HG03097 (cell line): ENCODE measurements around the gene SENP5.

ENCODE experiments used
- ATAC-seq: cut with Tn5 transposase; IDR thresholded peaks from one replicate; pipeline ENCODE4 v1.9.1; 2021; ENCODE audit not compliant: unreplicated experiment, low FRiP score

Gene SENP5

DNA sequence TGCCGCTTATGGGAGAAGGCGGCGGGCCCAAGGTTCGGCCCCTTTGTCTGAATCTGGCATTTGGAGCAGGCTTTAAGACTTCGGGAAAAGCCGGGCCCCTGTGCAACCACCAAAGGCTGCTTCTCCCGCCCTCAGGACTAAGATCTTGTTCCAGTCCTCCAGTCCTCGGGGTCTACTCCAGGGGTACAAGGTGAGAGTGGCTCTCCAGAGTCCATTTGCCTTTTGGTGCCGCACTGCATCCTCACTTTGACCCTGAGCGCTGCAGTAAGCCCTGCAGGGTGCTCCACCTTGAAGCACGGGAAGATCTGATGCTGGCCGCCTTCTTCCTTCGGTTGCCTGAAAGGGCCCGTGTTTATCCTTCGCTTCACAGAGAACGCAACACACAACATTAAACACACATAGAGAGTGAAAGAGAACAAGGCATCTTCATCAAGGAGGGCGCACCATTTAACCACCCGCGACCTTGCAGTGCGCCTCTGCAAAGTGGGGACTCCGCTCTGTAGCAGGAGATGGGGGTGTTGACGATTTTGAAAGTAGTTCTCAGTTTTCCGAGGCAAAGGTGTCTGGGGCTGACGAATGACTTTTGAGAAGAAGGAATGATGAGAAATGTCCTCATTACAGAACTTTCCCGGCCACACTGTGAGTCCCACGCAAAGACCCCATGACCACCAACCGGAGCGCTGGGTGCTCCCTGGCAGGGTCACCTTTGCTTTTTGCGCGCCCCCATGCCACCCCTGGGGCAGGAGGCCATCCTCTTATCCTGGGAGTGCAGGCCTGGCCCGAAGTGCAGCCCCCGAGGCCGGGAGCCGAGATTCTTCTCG is 99.9 kb downstream of the SENP5 start:
- ATAC-seq: no peak

DNA sequence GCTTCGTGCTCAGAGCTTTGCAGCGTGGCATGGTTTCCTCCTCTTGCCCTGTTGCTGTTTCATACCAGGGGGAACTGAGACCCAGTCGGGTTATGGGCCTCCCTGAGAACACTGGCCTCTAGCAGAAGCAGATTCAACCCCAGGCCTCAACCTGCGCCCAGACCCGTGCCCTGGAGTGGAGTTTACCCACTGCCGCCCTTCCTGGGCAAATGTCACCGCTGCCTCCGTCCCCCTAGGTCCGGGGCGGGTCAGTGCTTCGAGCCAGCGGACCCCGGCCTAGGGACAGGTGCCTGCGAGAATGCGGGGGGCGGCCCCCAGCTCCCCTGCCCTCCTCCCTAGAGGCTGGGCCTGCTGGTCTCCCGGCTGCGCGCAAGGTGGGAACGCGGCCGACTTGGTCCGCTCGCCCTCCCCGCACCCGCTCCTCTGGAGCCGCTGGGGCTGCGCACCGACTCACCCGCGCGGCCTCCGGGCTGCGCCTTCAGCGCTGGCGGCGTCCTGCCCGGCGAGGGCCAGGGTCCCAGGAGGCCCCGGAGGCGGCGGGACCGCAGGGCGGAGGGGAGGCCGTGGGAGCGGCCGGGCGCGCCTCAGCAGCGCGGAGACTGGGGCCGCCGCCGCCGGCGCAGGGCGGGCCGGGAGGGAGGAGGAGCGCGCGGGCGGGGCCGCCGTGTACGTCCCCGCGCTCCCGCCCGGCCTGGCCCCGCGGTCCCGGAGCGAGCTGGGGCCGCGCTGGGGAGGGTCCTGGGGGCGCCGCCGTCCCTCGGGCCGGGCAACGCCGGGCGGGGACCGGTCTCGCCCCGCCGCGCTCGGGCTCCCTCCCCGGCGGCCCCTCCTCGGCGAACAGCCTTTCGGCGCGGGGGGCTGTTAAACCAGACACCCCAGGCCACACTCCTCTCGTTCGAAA is 100.8 kb downstream of the SENP5 start, which contains the start of gene PIGZ:
Gene PIGZ, minus strand, starts transcription at position 601 of the 901 bp plus-strand sequence. CDS start 16,802 bp downstream, outside the sequence.
- ATAC-seq: peak; percentile 44

GRCh38 chr3:196969134-196969659 is 101.5 kb downstream of the SENP5 start:
- ATAC-seq: peak; percentile 29

DNA sequence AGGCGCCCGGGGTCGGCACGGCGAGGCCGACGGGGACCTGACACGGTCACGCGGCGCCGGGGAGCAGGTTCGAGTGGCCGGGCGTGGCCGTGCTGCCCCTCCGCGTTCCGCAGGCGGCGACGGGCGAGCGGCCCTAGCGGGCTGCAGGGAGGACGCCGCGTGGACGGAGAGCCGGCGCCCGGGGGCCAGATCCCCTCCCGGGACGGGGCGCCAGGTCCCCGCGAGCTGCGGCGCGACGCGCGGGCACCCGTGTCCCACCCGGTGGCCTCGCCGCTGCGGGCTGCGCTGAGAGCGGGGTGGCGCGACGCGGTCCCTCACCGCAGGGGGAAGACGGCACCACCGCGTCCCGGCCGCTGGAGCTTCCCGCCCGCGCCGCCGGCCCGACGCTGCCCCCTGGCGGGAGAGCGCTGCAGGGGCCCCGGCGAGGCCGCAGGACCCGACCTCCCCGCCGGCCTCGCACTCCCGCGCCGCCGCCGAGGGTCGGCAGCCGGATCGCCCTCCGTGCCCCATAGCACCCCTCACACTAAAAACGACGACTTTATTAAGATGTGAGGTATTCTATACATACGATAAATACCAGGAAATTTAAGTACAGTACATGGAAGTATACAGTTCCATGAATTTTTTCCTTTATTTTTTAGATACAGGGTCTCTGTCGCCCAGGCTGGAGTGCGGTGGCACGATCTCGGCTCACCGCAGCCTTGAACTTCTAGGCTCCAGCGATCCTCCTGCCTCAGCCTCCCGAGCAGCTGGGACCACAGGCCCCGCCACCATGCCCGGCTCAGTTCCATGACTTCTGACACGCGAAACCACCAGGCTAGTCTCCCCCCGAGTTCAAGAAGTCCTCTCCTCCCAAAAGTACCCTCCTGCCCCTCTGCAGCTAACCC is 102.2 kb downstream of the SENP5 start:
- peak; percentile 47 for ATAC-seq

DNA sequence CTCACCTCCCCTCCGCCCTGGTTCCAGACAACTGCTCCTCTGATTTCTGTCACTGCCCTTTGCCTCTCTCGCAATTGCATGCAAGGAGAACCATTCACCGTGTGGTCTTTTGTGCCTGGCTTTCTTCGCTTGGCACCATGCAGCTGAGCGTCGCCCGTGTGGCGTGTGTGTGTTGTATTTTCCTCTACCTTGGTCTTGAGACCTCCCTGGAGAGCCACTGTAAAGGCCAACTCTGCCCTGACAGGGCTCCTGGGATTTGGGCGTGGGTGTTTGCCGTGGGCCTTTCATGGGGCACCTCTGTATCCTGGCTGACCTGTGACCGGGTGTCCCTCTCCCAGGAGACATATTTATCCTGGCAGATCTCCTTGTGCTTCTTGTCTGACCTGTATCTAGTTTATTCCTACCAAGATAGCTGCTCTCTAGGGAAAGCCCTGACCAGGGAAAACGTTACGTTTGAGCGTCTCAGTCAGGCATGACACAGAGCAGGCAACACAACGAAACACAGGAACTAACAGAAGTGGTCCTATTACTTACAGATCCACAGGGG is 102.9 kb downstream of the SENP5 start:
- no peak for ATAC-seq

GRCh38 chr3:196971094-196971698 is 103.5 kb downstream of the SENP5 start:
- ATAC-seq: no peak

GRCh38 chr3:196974661-196975060 is 106.9 kb downstream of the SENP5 start:
- ATAC-seq: no peak

DNA sequence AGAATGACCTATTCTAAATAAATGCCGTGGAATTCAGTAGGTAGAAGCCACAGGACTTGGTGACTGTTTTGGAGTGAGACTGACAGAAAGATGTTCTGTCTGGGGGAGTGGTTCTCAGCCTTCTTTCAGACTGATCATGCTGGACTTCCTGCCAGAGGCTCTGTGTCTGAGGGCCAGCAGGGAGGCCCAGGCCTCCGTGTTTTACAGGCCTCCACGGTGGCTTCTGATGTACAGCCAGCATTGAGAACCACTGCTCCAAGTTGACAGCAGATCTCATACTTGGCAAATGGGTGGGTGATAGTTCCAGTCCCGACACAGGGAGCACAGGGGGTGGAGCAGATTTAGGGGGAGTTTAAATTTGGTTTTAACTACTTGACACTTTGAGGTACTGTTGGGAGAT is 107.6 kb downstream of the SENP5 start:
- ATAC-seq: no peak

DNA sequence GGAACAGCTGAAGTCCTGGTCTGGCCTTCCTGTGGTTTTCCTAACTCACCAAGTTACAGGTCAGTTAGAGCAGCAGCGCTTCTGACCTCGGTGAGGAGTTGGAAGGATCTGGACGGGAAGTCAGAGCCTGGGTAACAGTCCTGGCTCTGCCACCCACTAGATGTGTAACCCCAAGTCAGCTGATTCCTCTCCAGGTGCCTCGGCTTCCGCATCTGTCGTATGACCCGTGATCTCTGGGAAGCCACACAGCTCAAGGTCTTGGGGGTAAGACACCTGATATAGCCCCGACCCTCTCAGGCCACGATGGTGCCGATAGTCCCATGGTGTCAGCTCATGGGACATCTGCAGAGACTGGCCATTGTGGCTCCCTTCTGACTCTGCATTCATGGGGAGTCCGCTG is 109.2 kb downstream of the SENP5 start:
- ATAC-seq: no peak

DNA sequence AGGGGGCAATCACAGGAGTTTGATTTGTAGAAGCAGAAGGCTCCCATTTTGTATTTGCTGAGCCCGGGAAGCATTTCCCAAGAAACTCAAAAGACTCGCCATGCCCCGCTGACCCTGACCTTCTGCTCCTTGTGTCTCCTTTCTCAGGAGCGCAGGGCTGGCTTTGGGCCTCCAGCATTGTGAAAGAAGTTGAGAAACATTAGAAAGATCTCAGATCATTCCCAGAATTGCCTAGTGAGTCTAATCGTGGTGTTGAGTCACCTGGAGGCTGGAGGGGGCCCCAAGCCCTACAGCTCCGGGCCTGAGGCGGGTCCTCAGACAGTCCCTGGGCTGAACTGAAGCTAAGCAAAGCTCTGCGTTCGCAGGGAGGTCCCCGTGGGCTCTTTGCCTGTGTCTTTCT is 111.8 kb downstream of the SENP5 start:
- no peak for ATAC-seq

GRCh38 chr3:196981657-196982056 is 113.9 kb downstream of the SENP5 start:
- no peak for ATAC-seq

DNA sequence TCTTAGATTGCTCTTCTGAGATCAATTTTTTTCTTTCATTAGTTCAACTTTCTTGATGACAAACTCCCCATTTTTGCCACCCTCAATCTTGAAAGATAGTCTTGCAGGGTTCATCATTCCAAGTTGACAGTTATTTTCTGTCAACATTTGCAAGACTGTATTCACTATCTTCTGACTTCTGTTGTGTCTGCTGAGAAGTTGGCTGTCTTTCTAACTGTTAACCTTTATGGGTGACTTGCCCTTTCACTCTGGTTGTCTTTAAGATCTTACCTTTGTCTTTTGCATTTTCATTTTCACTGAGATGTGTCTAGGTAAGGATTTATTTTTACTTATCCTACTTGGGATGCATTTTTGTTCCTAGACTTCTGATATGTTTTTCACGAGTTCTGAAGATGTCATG is 115.5 kb downstream of the SENP5 start:
- ATAC-seq: no peak
